GM03348 (cell line): ENCODE measurements around the gene MOB3A.
"Not testable (repeated sequence)": the region's sequence is repeated elsewhere in the genome, so short reads cannot be mapped to it uniquely, and the experiment has no call there.

ENCODE experiments used
- DNase-seq: peaks from one replicate; pipeline ENCODE4 v3.0.0; 2012; ENCODE audit warnings: low spot score

The MOB3A gene

GRCh38 chr19:2096034-2096479 is at the start of gene MOB3A:
TSS of gene MOB3A (minus strand) at chr19:2096326. CDS start at chr19:2078560, 17,766 bp downstream.
- peak; percentile 94 for DNase-seq

- DNase-seq, result no peak
These were observed 49.7 kb upstream of the MOB3A start for GRCh38 chr19:2145831-2146241.

- no peak for DNase-seq
These were observed 48.1 kb upstream of the MOB3A start for GRCh38 chr19:2144190-2144589.

GRCh38 chr19:2142173-2142829 is 46.2 kb upstream of the MOB3A start:
- no peak for DNase-seq

GRCh38 chr19:2140138-2140569 is 44.0 kb upstream of the MOB3A start:
- no peak for DNase-seq

GRCh38 chr19:2139385-2140137 is 43.4 kb upstream of the MOB3A start:
- DNase-seq, result no peak

GRCh38 chr19:2138061-2138728 is 42.1 kb upstream of the MOB3A start:
- no peak for DNase-seq

- DNase-seq, result no peak
These were observed 40.7 kb upstream of the MOB3A start for GRCh38 chr19:2136796-2137195.

- no peak for DNase-seq
These were observed 39.6 kb upstream of the MOB3A start for GRCh38 chr19:2135474-2136402.

GRCh38 chr19:2132731-2133490 is 36.8 kb upstream of the MOB3A start:
- no peak for DNase-seq

GRCh38 chr19:2132191-2132590 is 36.1 kb upstream of the MOB3A start:
- DNase-seq, result no peak

- DNase-seq, result not testable (repeated sequence)
These were observed 35.2 kb upstream of the MOB3A start for GRCh38 chr19:2131012-2131975.

- DNase-seq, result no peak
These were observed 34.0 kb upstream of the MOB3A start for GRCh38 chr19:2129892-2130770.

GRCh38 chr19:2129486-2129885 is 33.4 kb upstream of the MOB3A start:
- DNase-seq, result no peak

GRCh38 chr19:2129022-2129421 is 32.9 kb upstream of the MOB3A start:
- DNase-seq, result no peak

GRCh38 chr19:2128252-2128651 is 32.1 kb upstream of the MOB3A start:
- DNase-seq, result not testable (repeated sequence)

GRCh38 chr19:2127758-2128157 is 31.6 kb upstream of the MOB3A start:
- DNase-seq, result no peak

GRCh38 chr19:2126879-2127518 is 30.9 kb upstream of the MOB3A start:
- no peak for DNase-seq
